IMR-90 (cell line): ENCODE data around the gene DNASE2. TPM values are rescaled to one million over a fixed set of nuclear protein-coding genes. Genes with fewer than 3 reads are reported as not detected.
A peak's percentile ranks its signal among the peaks of the same experiment; 100 is the strongest.

ENCODE experiments used
- ATAC-seq: fragments of 200-7000 bp; cut with Tn5 transposase; 2 replicates; pipeline ENCODE4 v1.9.1; 2020; ENCODE audit warnings: low read depth, mild to moderate bottlenecking, moderate library complexity
- BruUV-seq: library from RNA; stranded (reverse); fragments of 400-500 nt; replicated peaks from 2 replicates; lab custom pipeline; 2021; lab: Mats Ljungman, UMichigan
- CTCF ChIA-PET: fragments of 300-600 bp; formaldehyde crosslinking; extraction: SDS; loops from one replicate; lab custom pipeline; 2021; ENCODE audit warnings: antibody characterized with exemption; lab: Yijun Ruan, JAX
- POLR2A ChIA-PET: fragments of 300-600 bp; sonication (Branson Sonifier 250); formaldehyde crosslinking; loops from one replicate; lab custom pipeline; 2022; ENCODE audit warnings: antibody characterized with exemption; ENCODE audit not compliant: unreplicated experiment; lab: Charles Lee
- DNase-seq: peaks from one replicate; pipeline ENCODE4 v3.0.0; 2013
- H2AFZ ChIP-seq: replicated peaks from 2 replicates; pipeline ENCODE3; 2013; ENCODE audit warnings: low read length, mild to moderate bottlenecking; ENCODE audit not compliant: poor library complexity
- H2AK5ac ChIP-seq: 2 replicates; pipeline ENCODE4 v1.6.1; 2013; ENCODE audit warnings: low read depth, low read length, inconsistent platforms
- H2AK9ac ChIP-seq: replicated peaks from 2 replicates; pipeline ENCODE3; 2013; ENCODE audit warnings: mild to moderate bottlenecking, low read depth, low read length, moderate library complexity; ENCODE audit not compliant: poor library complexity
- H2BK120ac ChIP-seq: 2 replicates; pipeline ENCODE4 v1.6.1; 2013; ENCODE audit warnings: low read depth, low read length, inconsistent platforms
- H2BK15ac ChIP-seq: 3 replicates; pipeline ENCODE4 v1.6.1; 2013; ENCODE audit warnings: low read depth, low read length, inconsistent platforms
- H2BK20ac ChIP-seq: 2 replicates; pipeline ENCODE4 v1.6.1; 2013; ENCODE audit warnings: low read depth, mild to moderate bottlenecking, inconsistent platforms, low read length, moderate library complexity
- H2BK5ac ChIP-seq: 2 replicates; pipeline ENCODE4 v1.6.1; 2013; ENCODE audit warnings: mild to moderate bottlenecking, low read depth, low read length, inconsistent platforms; ENCODE audit not compliant: poor library complexity, severe bottlenecking
- H3K14ac ChIP-seq: replicated peaks from 2 replicates; pipeline ENCODE4 v1.6.1; 2013; ENCODE audit warnings: low read depth, low read length, inconsistent platforms
- H3K18ac ChIP-seq: 2 replicates; pipeline ENCODE4 v1.6.1; 2013; ENCODE audit warnings: low read depth, low read length, control low read depth
- H3K23ac ChIP-seq: 2 replicates; pipeline ENCODE4 v1.6.1; 2013; ENCODE audit warnings: low read depth, low read length, inconsistent platforms
- H3K27ac ChIP-seq: 2 replicates; pipeline ENCODE4 v1.5.1; 2013; ENCODE audit warnings: mild to moderate bottlenecking, control low read depth, low read length; ENCODE audit not compliant: insufficient read depth
- H3K27me3 ChIP-seq: 2 replicates; pipeline ENCODE4 v1.6.1; 2013; ENCODE audit warnings: low read length; ENCODE audit not compliant: control insufficient read depth, insufficient read depth
- H3K36me3 ChIP-seq: 2 replicates; pipeline ENCODE4 v1.6.1; 2013; ENCODE audit warnings: low read length, mixed read lengths; ENCODE audit not compliant: control insufficient read depth, insufficient read depth
- H3K4ac ChIP-seq: 2 replicates; pipeline ENCODE4 v1.6.1; 2013; ENCODE audit warnings: low read depth, low read length, inconsistent platforms
- H3K4me1 ChIP-seq: 2 replicates; pipeline ENCODE4 v1.6.1; 2013; ENCODE audit warnings: low read length, mixed read lengths; ENCODE audit not compliant: control insufficient read depth, insufficient read depth
- H3K4me2 ChIP-seq: 2 replicates; pipeline ENCODE4 v1.6.1; 2013; ENCODE audit warnings: low read depth, mild to moderate bottlenecking, control low read depth, low read length, moderate library complexity
- H3K4me3 ChIP-seq: 2 replicates; pipeline ENCODE4 v1.5.1; 2013; ENCODE audit warnings: low read depth, mild to moderate bottlenecking, control low read depth, low read length, moderate library complexity; ENCODE audit not compliant: insufficient read depth
- H3K56ac ChIP-seq: 2 replicates; pipeline ENCODE4 v1.6.1; 2013; ENCODE audit warnings: low read length, inconsistent platforms; ENCODE audit not compliant: insufficient read depth; ENCODE audit errors: extremely low read depth
- H3K79me1 ChIP-seq, 2 experiments: 2 replicates each; pipeline ENCODE4 v1.6.1; 2013; ENCODE audit warnings: low read length in 2 of 2, inconsistent platforms in 1 of 2, low read depth in 1 of 2
- H3K9ac ChIP-seq: 2 replicates; pipeline ENCODE4 v1.6.1; 2013; ENCODE audit warnings: low read depth, low read length, control low read depth
- H3K9me1 ChIP-seq: 2 replicates; pipeline ENCODE4 v1.6.1; 2013; ENCODE audit warnings: low read length, inconsistent platforms; ENCODE audit not compliant: insufficient read depth
- H3K9me3 ChIP-seq: 2 replicates; pipeline ENCODE4 v1.6.1; 2013; ENCODE audit warnings: low read length; ENCODE audit not compliant: control insufficient read depth, insufficient read depth
- H4K20me1 ChIP-seq: 2 replicates; pipeline ENCODE4 v1.6.1; 2013; ENCODE audit warnings: low read length, inconsistent platforms; ENCODE audit not compliant: insufficient read depth
- H4K5ac ChIP-seq: 2 replicates; pipeline ENCODE4 v1.6.1; 2013; ENCODE audit warnings: mild to moderate bottlenecking, low read depth, low read length, control low read depth
- H4K8ac ChIP-seq, 2 experiments: 2 replicates each; pipeline ENCODE4 v1.6.1; 2013; ENCODE audit warnings: low read depth in 2 of 2, low read length in 2 of 2, control low read depth in 1 of 2, inconsistent platforms in 1 of 2
- H4K91ac ChIP-seq: 2 replicates; pipeline ENCODE4 v1.6.1; 2013; ENCODE audit warnings: low read depth, low read length, inconsistent platforms; ENCODE audit not compliant: insufficient read depth
- BHLHE40 ChIP-seq: fragments of 150-350 bp; IDR thresholded peaks from 2 replicates; pipeline ENCODE4 v1.6.1; 2016; ENCODE audit warnings: mild to moderate bottlenecking, low read depth, low read length
- CEBPB ChIP-seq: IDR thresholded peaks from 2 replicates; pipeline ENCODE4 v1.6.1; 2012; ENCODE audit warnings: low read depth, low read length, improper control_type of control experiment
- CHD1 ChIP-seq: IDR thresholded peaks from 2 replicates; pipeline ENCODE4 v1.6.1; 2012; ENCODE audit warnings: low read depth, low read length, improper control_type of control experiment
- CTCF ChIP-seq: conservative IDR thresholded peaks from 2 replicates; pipeline ENCODE4 v1.5.1; 2012; ENCODE audit warnings: mild to moderate bottlenecking, low read depth, low read length, improper control_type of control experiment
- ELK1 ChIP-seq: fragments of 150-350 bp; IDR thresholded peaks from 2 replicates; pipeline ENCODE4 v1.6.1; 2016; ENCODE audit warnings: low read depth, mild to moderate bottlenecking, low read length, moderate library complexity, borderline replicate concordance
- FOS ChIP-seq: fragments of 150-350 bp; IDR thresholded peaks from 2 replicates; pipeline ENCODE4 v1.6.1; 2016; ENCODE audit warnings: low read depth, low read length
- MAFK ChIP-seq: IDR thresholded peaks from 2 replicates; pipeline ENCODE4 v1.6.1; 2012; ENCODE audit warnings: low read depth, low read length, improper control_type of control experiment
- MAZ ChIP-seq: IDR thresholded peaks from 2 replicates; pipeline ENCODE4 v1.6.1; 2012; ENCODE audit warnings: low read depth, mild to moderate bottlenecking, low read length, improper control_type of control experiment, moderate library complexity, borderline replicate concordance
- MXI1 ChIP-seq: IDR thresholded peaks from 2 replicates; pipeline ENCODE4 v1.6.1; 2012; ENCODE audit warnings: low read depth, mild to moderate bottlenecking, low read length, moderate library complexity, borderline replicate concordance
- NFE2L2 ChIP-seq: fragments of 150-350 bp; IDR thresholded peaks from 2 replicates; pipeline ENCODE4 v1.6.1; 2016; ENCODE audit warnings: low read depth, mild to moderate bottlenecking, low read length
- POLR2A ChIP-seq: IDR thresholded peaks from 2 replicates; pipeline ENCODE4 v1.6.1; 2012; ENCODE audit warnings: mild to moderate bottlenecking, low read depth, low read length
- RAD21 ChIP-seq: IDR thresholded peaks from 2 replicates; pipeline ENCODE4 v1.6.1; 2012; ENCODE audit warnings: low read length, improper control_type of control experiment
- RCOR1 ChIP-seq: IDR thresholded peaks from 2 replicates; pipeline ENCODE4 v1.6.1; 2012; ENCODE audit warnings: mild to moderate bottlenecking, low read length, improper control_type of control experiment; ENCODE audit not compliant: insufficient replicate concordance
- RFX5 ChIP-seq: IDR thresholded peaks from 2 replicates; pipeline ENCODE4 v1.8.0; 2012; ENCODE audit warnings: low read depth, mild to moderate bottlenecking, low read length, moderate library complexity
- SMC3 ChIP-seq: fragments of 150-350 bp; IDR thresholded peaks from 2 replicates; pipeline ENCODE4 v1.6.1; 2016; ENCODE audit warnings: low read depth, mild to moderate bottlenecking, antibody characterized with exemption, low read length, moderate library complexity
- USF2 ChIP-seq: fragments of 150-350 bp; IDR thresholded peaks from 2 replicates; pipeline ENCODE4 v1.6.1; 2017; ENCODE audit warnings: mild to moderate bottlenecking, antibody characterized with exemption, low read length, low read depth
- WGBS, 2 experiments: methylation state at CpG; one replicate each; pipeline versions ENCODE4 v1.1.5 to v1.1.7; 2013; ENCODE audit warnings: missing lambda C conversion rate in 2 of 2; ENCODE audit not compliant: insufficient read length in 1 of 2; ENCODE audit errors: extremely low coverage in 2 of 2; 5-methylcytosine and 5-hydroxymethylcytosine counted together
- dilution Hi-C: fragments of 300-500 bp; cut with HindIII; formaldehyde crosslinking; loops from one replicate; pipeline ENCODE4 v1.14.3; 2018; ENCODE audit warnings: low sequenced_read_pairs; ENCODE audit not compliant: unreplicated experiment
- in situ Hi-C: fragments of 300-500 bp; cut with MboI; formaldehyde crosslinking; loops from 3 replicates; pipeline ENCODE4 v1.14.3; 2019; ENCODE audit warnings: low sequenced_read_pairs, inconsistent platforms, mixed read lengths
- intact Hi-C: fragments of 100-400 bp; cut with micrococcal nuclease; formaldehyde crosslinking; loops from 2 replicates; pipeline ENCODE4 v1.10.0; 2022
- polyA plus RNA-seq, 3 experiments: library from polyadenylated mRNA; depleted of rRNA; stranded (reverse); fragments of >200 nt; gene quantifications; 2 replicates each; pipeline ENCODE4 v1.2.3, GENCODE V29; 2012; ENCODE audit warnings: low replicate concordance in 1 of 3
- total RNA-seq: library from RNA; depleted of rRNA; stranded (reverse); fragments of >200 nt; gene quantifications from 2 replicates; pipeline ENCODE4 v1.2.3, GENCODE V29; 2012

DNASE2 gene
- total and polyA plus RNA-seq, 2 of the 4 experiments (the other 2 are of a cell fraction): 9.5 to 31.1 TPM

GRCh38 chr19:12884202-12884601 is 3.0 kb upstream of the DNASE2 start:
- ATAC-seq (no peak), DNase-seq (no peak)
- no peak overlapping the region for H4K5ac ChIP-seq
- no peak overlapping the region for H3K18ac ChIP-seq
- dilution Hi-C loops (no loop called here), in situ Hi-C loops (no loop called here), intact Hi-C loops (no loop called here)
- peaks cover 40% of the 10 kb centered on the region for H3K27me3 ChIP-seq
- no peak overlapping the region for H2BK15ac ChIP-seq
- H3K79me1 ChIP-seq: peaks cover 0 to 7% of the 10 kb centered on the region in 2 experiments; a peak in 1 of 4 replicates
- no peak overlapping the region for H4K8ac ChIP-seq
- H3K9ac ChIP-seq: no peak overlapping the region
- H2BK120ac ChIP-seq: no peak overlapping the region
- H3K14ac ChIP-seq: no peak overlapping the region
- H3K4me3 ChIP-seq: no peak overlapping the region
- H2BK5ac ChIP-seq: no peak overlapping the region
- POLR2A ChIA-PET: no interaction called here
- no peak overlapping the region for H2AK5ac ChIP-seq
- peak overlapping the region; percentile 55 for H2AK9ac ChIP-seq
- no peak overlapping the region for H3K56ac ChIP-seq
- CTCF ChIA-PET: no interaction called here
- H4K91ac ChIP-seq: no peak overlapping the region
- peaks cover 13% of the 10 kb centered on the region for H3K9me3 ChIP-seq
- no peaks in the 10 kb centered on the region for H3K9me1 ChIP-seq
- no peaks in the 10 kb centered on the region for H4K20me1 ChIP-seq
- no TSS peak for BruUV-seq
- no peak for TF ChIP-seq SMC3
- no peak for TF ChIP-seq CEBPB
- no peak for TF ChIP-seq RCOR1
- TF ChIP-seq POLR2A: no peak
- no peak for TF ChIP-seq RAD21
- no peak for TF ChIP-seq MAFK
- TF ChIP-seq MAZ: no peak
- TF ChIP-seq MXI1: no peak
- TF ChIP-seq RFX5: no peak
- TF ChIP-seq USF2: no peak
- no peak for TF ChIP-seq FOS
- no peak for TF ChIP-seq ELK1
- no peak for TF ChIP-seq CTCF
- TF ChIP-seq BHLHE40: no peak
- TF ChIP-seq NFE2L2: no peak
- no peak for TF ChIP-seq CHD1
- peaks cover 5% of the 10 kb centered on the region; the same call in 1 of the 2 replicates for H3K4me1 ChIP-seq
- no peak overlapping the region for H3K4me2 ChIP-seq
- H3K4ac ChIP-seq: no peak overlapping the region
- no CpG with 5 or more reads among the region's 3 CpGs for WGBS, 2 experiments
- no peaks in the 10 kb centered on the region for H3K36me3 ChIP-seq
- no peak overlapping the region for H3K27ac ChIP-seq
- no peak overlapping the region for H2AFZ ChIP-seq
- no peak overlapping the region for H3K23ac ChIP-seq
- H2BK20ac ChIP-seq: no peak overlapping the region
